Ammon's horn (tissue), 1 donor: ENCODE data around the gene MAP3K5.
"Not testable (repeated sequence)": the region's sequence is repeated elsewhere in the genome, so short reads cannot be mapped to it uniquely, and the experiment has no call there.

Experiments used
- DNase-seq: peaks from one replicate; pipeline ENCODE4 v3.0.0-alpha.2; 2016; ENCODE audit warnings: low spot score

MAP3K5 gene

GRCh38 chr6:136772685-136773472 is 19.4 kb downstream of the MAP3K5 start:
- no peak for DNase-seq

GRCh38 chr6:136771306-136771705 is 21.0 kb downstream of the MAP3K5 start:
- no peak for DNase-seq

- DNase-seq: no peak
Measured at GRCh38 chr6:136769759-136770158, 22.5 kb downstream of the MAP3K5 start.

- no peak for DNase-seq
Measured at GRCh38 chr6:136769124-136769523, 23.2 kb downstream of the MAP3K5 start.

GRCh38 chr6:136767570-136768309 is 24.5 kb downstream of the MAP3K5 start:
- no peak for DNase-seq

- no peak for DNase-seq
Measured at GRCh38 chr6:136767103-136767502, 25.2 kb downstream of the MAP3K5 start.

GRCh38 chr6:136766274-136766673 is 26.0 kb downstream of the MAP3K5 start:
- no peak for DNase-seq

GRCh38 chr6:136764517-136764993 is 27.7 kb downstream of the MAP3K5 start:
- no peak for DNase-seq

GRCh38 chr6:136763716-136764516 is 28.4 kb downstream of the MAP3K5 start:
- no peak for DNase-seq

- DNase-seq: no peak
Measured at GRCh38 chr6:136763255-136763654, 29.0 kb downstream of the MAP3K5 start.

- no peak for DNase-seq
Measured at GRCh38 chr6:136762022-136762975, 30.0 kb downstream of the MAP3K5 start.

- DNase-seq: peak; percentile 49
Measured at GRCh38 chr6:136761227-136761922, 30.9 kb downstream of the MAP3K5 start.

GRCh38 chr6:136760781-136761180 is 31.5 kb downstream of the MAP3K5 start:
- DNase-seq: not testable (repeated sequence)

GRCh38 chr6:136757150-136757549 is 35.1 kb downstream of the MAP3K5 start:
- DNase-seq: no peak

- no peak for DNase-seq
Measured at GRCh38 chr6:136754820-136755219, 37.5 kb downstream of the MAP3K5 start.

GRCh38 chr6:136753624-136754023 is 38.7 kb downstream of the MAP3K5 start:
- DNase-seq: no peak

GRCh38 chr6:136752554-136752953 is 39.7 kb downstream of the MAP3K5 start:
- no peak for DNase-seq

- no peak for DNase-seq
Measured at GRCh38 chr6:136751991-136752390, 40.3 kb downstream of the MAP3K5 start.

GRCh38 chr6:136751522-136751956 is 40.7 kb downstream of the MAP3K5 start:
- peak; percentile 28 for DNase-seq

- no peak for DNase-seq
Measured at GRCh38 chr6:136750696-136751521, 41.4 kb downstream of the MAP3K5 start.
